HG03460 (cell line): ENCODE measurements around the gene SLC18A2.
"Not testable (repeated sequence)": the region's sequence is repeated elsewhere in the genome, so short reads cannot be mapped to it uniquely, and the experiment has no call there.

Experiments used
- ATAC-seq: cut with Tn5 transposase; IDR thresholded peaks from one replicate; pipeline ENCODE4 v1.9.1; 2021; ENCODE audit not compliant: unreplicated experiment

Gene SLC18A2

GRCh38 chr10:117262291-117262902 is 21.5 kb downstream of the SLC18A2 start:
- ATAC-seq = no peak

GRCh38 chr10:117262903-117263293 is 22.0 kb downstream of the SLC18A2 start:
- no peak for ATAC-seq

- ATAC-seq = no peak
Observed at GRCh38 chr10:117264782-117265181, 23.9 kb downstream of the SLC18A2 start.

- no peak for ATAC-seq
Observed at GRCh38 chr10:117266400-117266799, 25.5 kb downstream of the SLC18A2 start.

- ATAC-seq = no peak
Observed at GRCh38 chr10:117266812-117267211, 25.9 kb downstream of the SLC18A2 start.

- ATAC-seq = no peak
Observed at GRCh38 chr10:117268258-117268657, 27.3 kb downstream of the SLC18A2 start.

- no peak for ATAC-seq
Observed at GRCh38 chr10:117268907-117269306, 28.0 kb downstream of the SLC18A2 start.

- ATAC-seq = no peak
Observed at GRCh38 chr10:117271427-117271826, 30.5 kb downstream of the SLC18A2 start.

GRCh38 chr10:117272195-117273076 is 31.5 kb downstream of the SLC18A2 start:
- no peak for ATAC-seq

- ATAC-seq = no peak
Observed at GRCh38 chr10:117273980-117274379, 33.1 kb downstream of the SLC18A2 start.

- no peak for ATAC-seq
Observed at GRCh38 chr10:117274509-117274908, 33.6 kb downstream of the SLC18A2 start.

- no peak for ATAC-seq
Observed at GRCh38 chr10:117275121-117275520, 34.2 kb downstream of the SLC18A2 start.

GRCh38 chr10:117277675-117278074 is 36.8 kb downstream of the SLC18A2 start:
- no peak for ATAC-seq

GRCh38 chr10:117284716-117285494 is 44.0 kb downstream of the SLC18A2 start:
- ATAC-seq = no peak

- ATAC-seq = not testable (repeated sequence)
Observed at GRCh38 chr10:117290872-117291271, 50.0 kb downstream of the SLC18A2 start.

- no peak for ATAC-seq
Observed at GRCh38 chr10:117294039-117294645, 53.2 kb downstream of the SLC18A2 start.

GRCh38 chr10:117294735-117295134 is 53.8 kb downstream of the SLC18A2 start:
- no peak for ATAC-seq

GRCh38 chr10:117298219-117298618 is 57.3 kb downstream of the SLC18A2 start:
- no peak for ATAC-seq

- ATAC-seq = no peak
Observed at GRCh38 chr10:117299435-117299834, 58.5 kb downstream of the SLC18A2 start.

GRCh38 chr10:117300671-117301070 is 59.8 kb downstream of the SLC18A2 start:
- ATAC-seq = no peak

GRCh38 chr10:117303451-117303850 is 62.5 kb downstream of the SLC18A2 start:
- ATAC-seq = not testable (repeated sequence)
